Measurements from ENCODE around the gene TNFRSF6B. TPM values are rescaled to one million over a fixed set of nuclear protein-coding genes. Genes with fewer than 3 reads are reported as not detected.

TNFRSF6B gene
- total RNA-seq, 2 experiments from 2014 or later: 1.0 to 6.6 TPM

DNA sequence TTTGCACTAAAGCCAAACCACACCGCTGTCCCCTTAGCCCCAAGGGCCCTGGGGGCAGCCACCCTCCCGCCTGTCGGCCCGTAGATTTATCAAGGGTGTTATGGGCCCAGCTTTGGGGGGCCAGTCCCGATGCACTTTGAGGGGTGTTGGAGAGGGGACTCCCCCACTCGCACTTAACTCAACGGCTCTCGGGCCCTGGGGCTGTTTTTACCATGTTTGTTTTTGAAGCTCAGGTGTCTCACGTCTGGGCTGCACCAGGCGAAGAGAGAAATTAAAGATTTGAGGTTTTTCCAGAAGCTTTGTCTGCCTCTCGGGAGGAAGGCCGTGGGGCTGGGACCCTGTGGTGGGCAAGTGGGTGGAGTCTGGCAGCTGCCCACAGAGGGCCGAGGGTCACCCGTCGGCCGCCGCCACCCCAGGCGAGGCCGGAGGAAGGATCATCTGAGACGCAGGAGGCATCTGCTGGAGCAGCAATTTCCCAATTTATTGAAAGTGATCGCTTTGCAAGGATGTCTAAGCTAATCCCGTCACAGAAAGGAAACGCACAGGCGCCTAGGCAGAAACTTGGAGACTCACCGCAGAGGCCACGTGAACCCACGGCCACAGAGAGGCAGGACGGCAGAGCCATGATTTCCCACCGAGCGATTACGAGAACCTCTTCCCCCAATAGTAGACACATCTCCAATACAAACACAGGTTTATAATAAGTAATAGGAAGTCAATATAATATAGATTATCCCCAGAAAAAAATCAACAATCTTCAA, 46.9 kb downstream of the TNFRSF6B start:
- Histone ChIP-seq H4K20me1 (ENCODE audit: insufficient read depth, low read length) (no peaks in the 10 kb centered on the region), H3K4me2 (ENCODE audit: low read length) (no peak overlapping the region), H3K4me1 (ENCODE audit: insufficient read depth, low read length, poor library complexity, severe bottlenecking) (peaks cover 37% of the 10 kb centered on the region), H3K4me3 (ENCODE audit: low read depth, low read length, poor library complexity, severe bottlenecking) (no peak overlapping the region), H3K9me2 (ENCODE audit: insufficient read depth, low read length) (no peaks in the 10 kb centered on the region), H3K27ac (ENCODE audit: low read depth, low read length, poor library complexity, severe bottlenecking) (no peak overlapping the region), H3K79me2 (ENCODE audit: insufficient read depth, low read depth, low read length) (no peaks in the 10 kb centered on the region), H3K36me3 (ENCODE audit: insufficient read depth, low read length) (peaks cover 35% of the 10 kb centered on the region), H2AFZ (ENCODE audit: low read length) (no peak overlapping the region), H3K9me3 (ENCODE audit: low read length) (no peaks in the 10 kb centered on the region)
- DNase-seq (ENCODE audit: low spot score): no peak
- POLR2A ChIA-PET: interaction anchor here (0.7 kb wide), 1 partner anchor 8 kb away, joined by 3 read pairs; no protein-coding TSS in a partner anchor
- TF ChIP-seq, protein P1, sequence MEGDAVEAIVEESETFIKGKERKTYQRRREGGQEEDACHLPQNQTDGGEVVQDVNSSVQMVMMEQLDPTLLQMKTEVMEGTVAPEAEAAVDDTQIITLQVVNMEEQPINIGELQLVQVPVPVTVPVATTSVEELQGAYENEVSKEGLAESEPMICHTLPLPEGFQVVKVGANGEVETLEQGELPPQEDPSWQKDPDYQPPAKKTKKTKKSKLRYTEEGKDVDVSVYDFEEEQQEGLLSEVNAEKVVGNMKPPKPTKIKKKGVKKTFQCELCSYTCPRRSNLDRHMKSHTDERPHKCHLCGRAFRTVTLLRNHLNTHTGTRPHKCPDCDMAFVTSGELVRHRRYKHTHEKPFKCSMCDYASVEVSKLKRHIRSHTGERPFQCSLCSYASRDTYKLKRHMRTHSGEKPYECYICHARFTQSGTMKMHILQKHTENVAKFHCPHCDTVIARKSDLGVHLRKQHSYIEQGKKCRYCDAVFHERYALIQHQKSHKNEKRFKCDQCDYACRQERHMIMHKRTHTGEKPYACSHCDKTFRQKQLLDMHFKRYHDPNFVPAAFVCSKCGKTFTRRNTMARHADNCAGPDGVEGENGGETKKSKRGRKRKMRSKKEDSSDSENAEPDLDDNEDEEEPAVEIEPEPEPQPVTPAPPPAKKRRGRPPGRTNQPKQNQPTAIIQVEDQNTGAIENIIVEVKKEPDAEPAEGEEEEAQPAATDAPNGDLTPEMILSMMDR (conservative IDR thresholded peaks at IDR 0.05; ENCODE audit: low read length): no peak
- TF ChIP-seq EZH2phosphoT487 (IDR thresholded peaks at IDR 0.05; ENCODE audit: borderline replicate concordance, low read depth, low read length): no peak
- BruUV-seq (replicated peaks): TSS peak; percentile 68
- CTCF ChIA-PET (ENCODE audit: unreplicated experiment): no interaction called here
- intact Hi-C loops (cut with micrococcal nuclease; ENCODE audit: unreplicated experiment): no loop called here

DNA sequence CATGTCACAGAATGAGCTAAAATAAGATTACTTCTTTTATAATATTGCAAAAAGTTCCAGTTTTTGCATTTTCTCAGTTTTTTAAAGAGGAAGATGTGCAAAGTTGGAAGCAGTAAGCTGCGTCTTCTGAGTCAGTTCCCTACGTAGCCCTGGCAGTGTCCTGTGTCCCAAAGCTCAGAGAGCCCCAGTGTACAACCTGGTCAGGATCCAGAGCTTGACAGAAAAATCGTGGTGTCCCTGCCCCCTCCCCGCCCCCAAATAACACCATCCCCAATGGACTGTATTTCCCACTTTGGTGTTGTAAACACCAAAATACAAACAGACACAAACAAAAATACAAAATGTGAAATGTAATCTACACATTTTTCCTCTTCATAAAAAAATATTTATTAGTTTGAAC, 47.7 kb downstream of the TNFRSF6B start:
- TF ChIP-seq, protein P1 (conservative IDR thresholded peaks at IDR 0.05; ENCODE audit: low read length): no peak
- no peak for TF ChIP-seq EZH2phosphoT487 (IDR thresholded peaks at IDR 0.05; ENCODE audit: borderline replicate concordance, low read depth, low read length)
- Histone ChIP-seq H2AFZ (ENCODE audit: low read length) (no peak overlapping the region), H3K36me3 (ENCODE audit: insufficient read depth, low read length) (peaks cover 32% of the 10 kb centered on the region), H3K4me2 (ENCODE audit: low read length) (no peak overlapping the region), H3K9me3 (ENCODE audit: low read length) (no peaks in the 10 kb centered on the region), H3K9me2 (ENCODE audit: insufficient read depth, low read length) (no peaks in the 10 kb centered on the region), H3K27ac (ENCODE audit: low read depth, low read length, poor library complexity, severe bottlenecking) (no peak overlapping the region), H3K4me1 (ENCODE audit: insufficient read depth, low read length, poor library complexity, severe bottlenecking) (peaks cover 29% of the 10 kb centered on the region), H3K4me3 (ENCODE audit: low read depth, low read length, poor library complexity, severe bottlenecking) (no peak overlapping the region), H4K20me1 (ENCODE audit: insufficient read depth, low read length) (no peaks in the 10 kb centered on the region), H3K79me2 (ENCODE audit: insufficient read depth, low read depth, low read length) (no peaks in the 10 kb centered on the region)
- no peak for DNase-seq (ENCODE audit: low spot score)
- no TSS peak for BruUV-seq (replicated peaks)
- intact Hi-C loops (cut with micrococcal nuclease; ENCODE audit: unreplicated experiment): no loop called here
- CTCF ChIA-PET (ENCODE audit: unreplicated experiment): interaction anchor here (0.6 kb wide), 1 partner anchor 229 kb away, joined by 6 read pairs; no protein-coding TSS in a partner anchor
- POLR2A ChIA-PET: interaction anchor here (0.7 kb wide), 1 partner anchor 8 kb away, joined by 3 read pairs; no protein-coding TSS in a partner anchor

Data from OCI-LY7 (cell line).